NCI-H146 treated with DMSO at 0.1 percent for 48 hours (cell line): ENCODE data around the gene HRAS.
"Not testable (repeated sequence)": the region's sequence is repeated elsewhere in the genome, so short reads cannot be mapped to it uniquely, and the experiment has no call there.

ENCODE experiments used
- DNase-seq: peaks from one replicate; lab custom pipeline; 2025; ENCODE audit not compliant: unreplicated experiment; lab: John Stamatoyannopoulos, UW

HRAS gene

DNA sequence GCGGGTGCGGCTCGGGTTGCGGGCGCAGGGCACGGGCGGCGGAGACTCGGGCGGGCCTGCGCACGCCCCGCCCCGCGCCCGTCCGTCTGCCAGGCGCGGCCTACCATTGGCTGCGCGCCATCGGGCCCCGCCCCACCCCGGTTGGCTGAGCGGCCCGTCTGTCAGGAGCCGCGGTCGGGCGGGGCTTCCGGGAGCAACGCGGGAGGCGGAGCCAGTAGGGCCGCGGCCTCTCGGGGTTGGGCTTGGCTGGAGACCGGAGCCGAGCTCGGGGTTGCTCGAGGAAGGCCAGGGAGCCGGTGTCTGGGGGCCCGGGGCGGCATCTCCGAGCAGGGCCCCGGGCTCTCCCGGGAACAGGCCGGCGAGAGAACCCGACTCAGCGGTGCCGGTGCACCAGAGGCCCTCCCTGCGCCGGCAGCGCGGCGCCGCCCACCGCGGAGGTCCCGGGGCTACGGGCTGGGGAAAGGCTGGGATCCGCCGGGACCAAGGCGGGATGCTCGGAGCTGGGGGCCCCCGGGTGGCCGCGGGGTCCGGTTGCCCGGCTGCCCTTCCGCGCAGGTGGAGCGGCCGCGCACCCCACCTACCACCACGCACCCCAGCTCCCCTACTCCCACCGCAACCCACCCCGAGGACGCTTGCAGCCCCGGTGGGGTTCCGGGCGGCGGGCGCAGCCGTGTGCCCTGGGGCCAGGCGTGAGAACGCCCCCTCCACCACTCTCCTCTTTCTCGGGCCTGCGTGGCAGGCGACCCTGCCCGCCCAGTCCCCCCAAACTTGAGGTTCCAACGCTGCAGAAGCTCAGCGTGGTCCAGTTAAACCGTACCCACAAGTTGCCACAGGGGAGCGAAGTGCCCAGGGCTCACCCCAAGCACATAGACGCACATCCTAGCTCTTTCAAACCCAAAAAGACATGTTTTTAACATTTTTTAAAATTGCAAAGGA, at the start of gene HRAS:
Gene HRAS, minus strand, starts transcription at position 58 of the 936 bp plus-strand sequence.
- peak; percentile 78 for DNase-seq

DNA sequence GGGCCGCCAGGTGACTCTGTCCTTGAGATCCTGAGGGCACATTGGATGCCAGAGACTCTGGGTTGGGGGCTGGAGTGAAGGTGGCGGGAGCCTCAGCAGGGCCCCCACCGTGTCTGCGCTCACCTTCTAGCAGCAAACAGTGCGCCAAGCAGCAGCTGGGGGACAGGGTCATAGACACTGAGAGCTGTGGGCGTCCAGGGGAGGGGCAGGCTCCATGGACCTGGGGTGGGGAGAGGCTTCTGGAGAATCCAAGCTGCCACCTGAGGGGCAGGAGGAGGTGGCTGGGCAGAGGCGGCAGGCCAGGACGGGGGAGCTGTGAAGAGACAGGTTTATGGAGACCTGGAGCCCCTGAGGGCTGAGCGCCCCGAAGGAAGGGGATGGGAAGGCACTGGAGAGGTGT, 48.9 kb upstream of the HRAS start:
- no peak for DNase-seq

DNA sequence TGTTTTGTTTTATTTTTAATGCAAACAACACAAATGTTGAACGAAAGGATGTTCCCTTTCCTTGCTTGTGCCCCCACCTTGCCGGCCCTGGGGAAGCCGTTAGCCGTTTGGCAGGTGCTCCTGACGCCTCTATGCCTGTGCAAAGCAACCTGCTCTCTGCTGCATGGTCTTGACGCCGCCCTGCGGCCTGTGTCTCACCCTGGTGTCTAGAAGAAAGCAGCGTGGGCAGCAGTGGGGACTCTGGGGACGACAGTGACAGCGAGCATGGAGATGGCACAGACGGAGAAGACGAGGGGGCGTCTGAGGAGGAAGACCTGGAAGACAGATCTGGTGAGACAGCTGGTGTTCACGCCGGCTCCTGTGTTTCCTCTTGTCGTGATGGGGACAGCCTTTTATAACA, 46.4 kb upstream of the HRAS start:
- no peak for DNase-seq

DNA sequence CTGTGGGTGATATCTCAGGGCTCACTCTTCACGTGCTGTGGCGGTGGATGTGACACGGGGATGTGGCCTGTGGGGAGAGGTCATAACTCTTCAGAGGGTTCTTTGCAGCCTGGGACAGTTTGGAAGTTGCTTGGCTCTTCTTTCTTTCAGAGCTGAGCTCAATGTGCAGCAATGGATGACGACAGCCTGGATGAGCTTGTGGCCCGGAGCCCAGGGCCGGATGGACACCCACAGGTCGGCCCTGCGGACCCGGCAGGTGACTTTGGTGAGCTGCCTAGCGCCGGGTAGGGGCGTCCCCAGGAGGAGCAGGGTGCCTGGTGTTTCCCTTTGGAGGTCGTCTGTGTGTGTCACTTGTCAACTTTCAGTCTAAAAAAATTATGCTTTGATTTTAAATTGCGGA, 46.0 kb upstream of the HRAS start:
- DNase-seq = no peak

DNA sequence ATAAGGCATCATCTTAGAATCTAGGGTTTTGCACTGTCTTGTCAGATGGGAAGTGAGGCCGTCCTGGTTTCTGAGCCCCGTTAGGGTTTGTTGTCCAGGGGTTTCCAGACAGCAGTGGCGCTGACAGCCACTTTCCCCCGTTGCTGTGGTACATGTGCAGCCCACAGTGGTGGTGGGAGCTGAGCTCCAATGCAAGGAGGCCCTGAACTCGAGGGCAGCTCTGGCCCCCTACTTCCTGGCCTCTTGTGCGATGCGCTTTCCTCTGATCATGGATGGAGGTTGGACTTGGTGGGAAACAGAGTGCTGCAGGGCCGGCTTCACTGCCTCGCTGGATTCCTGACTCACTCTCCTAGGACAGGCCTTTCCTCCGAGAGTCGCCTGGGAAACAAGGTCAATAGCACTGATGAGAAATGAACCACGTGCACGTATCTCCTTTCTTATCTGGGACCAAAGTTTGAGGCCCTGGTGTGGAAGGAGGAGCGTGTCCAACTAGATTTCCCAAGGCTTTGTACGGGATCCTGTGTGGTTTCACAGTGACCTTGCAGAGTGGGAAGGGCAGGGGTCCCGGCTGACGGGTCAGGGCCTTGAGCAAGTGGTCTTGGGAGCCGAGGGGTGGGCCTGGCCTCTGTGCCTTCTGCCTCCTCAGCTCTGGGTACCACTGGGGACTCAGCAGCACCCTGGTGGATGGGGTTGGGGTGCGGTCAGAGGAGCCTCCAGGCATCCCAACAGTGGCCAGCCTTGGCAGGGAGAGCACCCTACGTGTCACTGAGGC, 44.6 kb upstream of the HRAS start:
- no peak for DNase-seq

DNA sequence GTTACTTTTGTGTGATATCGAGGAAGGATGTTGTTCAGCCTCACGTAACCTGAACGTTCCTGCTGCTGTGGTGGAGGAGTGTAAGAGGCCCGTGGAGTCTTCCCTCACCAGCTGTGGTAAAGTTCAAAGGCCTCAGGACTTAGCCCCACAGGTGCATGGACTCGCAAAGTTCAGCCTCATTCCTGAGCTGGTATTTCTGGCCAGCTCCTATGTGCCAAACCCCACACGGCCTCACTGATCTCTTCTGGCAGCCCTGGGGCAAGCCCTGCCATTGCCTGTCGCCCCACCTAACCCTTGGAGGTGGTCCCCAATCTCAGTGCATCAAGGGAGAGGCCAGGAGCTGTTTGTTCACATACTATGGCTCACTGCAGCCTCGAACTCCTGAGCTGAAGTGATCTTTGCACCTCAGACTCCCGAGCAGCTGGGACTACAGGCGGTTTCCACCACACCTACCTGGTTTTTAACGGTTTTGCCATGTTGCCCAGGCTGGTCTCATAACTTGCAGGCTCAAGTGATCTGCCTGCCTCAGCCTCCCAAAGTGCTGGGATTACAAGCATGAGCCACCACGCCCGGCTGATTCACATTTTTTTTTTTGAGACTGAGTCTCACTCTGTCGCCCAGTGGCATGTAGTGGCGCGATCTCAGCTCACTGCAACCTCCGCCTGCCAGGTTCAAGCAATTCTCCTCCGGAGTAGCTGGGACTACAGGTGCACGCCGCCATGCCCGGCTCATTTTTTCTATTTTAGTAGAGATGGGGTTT, 43.1 kb upstream of the HRAS start:
- DNase-seq = no peak

DNA sequence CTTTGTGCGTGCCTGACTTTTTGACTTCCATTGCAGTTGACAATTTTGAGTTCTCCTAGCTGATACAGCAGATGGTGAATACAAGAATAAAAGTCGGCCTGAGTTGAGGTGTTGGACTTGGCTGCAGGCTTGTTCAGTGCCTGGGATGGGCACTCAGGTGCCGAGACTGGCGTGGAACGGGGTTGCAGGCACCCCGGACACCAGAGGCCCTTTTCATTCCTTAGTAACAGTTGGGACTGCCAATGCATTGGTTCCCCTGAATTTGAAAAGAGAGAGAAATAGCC, 42.2 kb upstream of the HRAS start:
- DNase-seq = no peak

DNA sequence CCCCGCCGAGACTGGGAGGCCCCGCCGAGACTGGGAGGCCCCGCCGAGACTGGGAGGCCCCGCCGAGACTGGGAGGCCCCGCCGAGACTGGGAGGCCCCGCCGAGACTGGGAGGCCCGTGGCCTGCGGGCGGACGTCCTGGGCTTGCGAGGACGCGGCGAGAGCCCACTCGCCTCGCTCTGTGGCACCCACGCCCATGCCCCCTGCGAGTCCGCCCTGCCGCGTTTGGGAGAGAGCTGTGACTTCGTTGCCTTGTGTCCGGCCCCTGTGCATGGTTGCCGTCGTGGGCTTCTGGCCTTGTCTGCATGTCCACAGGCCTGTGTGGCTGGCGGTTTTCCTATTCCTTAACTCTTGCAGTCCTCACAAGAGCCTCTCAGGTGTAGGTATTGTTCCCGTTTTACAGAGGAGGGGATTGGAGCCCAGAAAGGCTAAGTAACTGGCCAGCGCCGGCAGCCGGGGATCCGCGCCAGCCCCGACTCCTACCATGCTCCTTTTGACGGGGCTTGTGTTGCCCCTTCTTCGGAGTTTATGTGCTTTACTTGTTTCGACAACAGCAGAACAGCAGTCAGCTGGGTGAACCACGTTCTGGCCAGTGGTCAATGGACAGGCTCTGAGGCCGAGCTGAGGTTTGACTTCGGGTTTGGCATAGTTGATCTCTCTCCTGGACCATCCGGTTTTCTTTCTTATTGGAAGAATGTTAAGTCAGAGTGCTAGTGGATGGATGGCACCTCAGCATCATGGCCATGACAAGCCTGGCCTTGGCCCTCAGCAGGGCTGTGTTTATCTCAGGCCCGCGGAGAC, 41.6 kb upstream of the HRAS start:
- DNase-seq = no peak

DNA sequence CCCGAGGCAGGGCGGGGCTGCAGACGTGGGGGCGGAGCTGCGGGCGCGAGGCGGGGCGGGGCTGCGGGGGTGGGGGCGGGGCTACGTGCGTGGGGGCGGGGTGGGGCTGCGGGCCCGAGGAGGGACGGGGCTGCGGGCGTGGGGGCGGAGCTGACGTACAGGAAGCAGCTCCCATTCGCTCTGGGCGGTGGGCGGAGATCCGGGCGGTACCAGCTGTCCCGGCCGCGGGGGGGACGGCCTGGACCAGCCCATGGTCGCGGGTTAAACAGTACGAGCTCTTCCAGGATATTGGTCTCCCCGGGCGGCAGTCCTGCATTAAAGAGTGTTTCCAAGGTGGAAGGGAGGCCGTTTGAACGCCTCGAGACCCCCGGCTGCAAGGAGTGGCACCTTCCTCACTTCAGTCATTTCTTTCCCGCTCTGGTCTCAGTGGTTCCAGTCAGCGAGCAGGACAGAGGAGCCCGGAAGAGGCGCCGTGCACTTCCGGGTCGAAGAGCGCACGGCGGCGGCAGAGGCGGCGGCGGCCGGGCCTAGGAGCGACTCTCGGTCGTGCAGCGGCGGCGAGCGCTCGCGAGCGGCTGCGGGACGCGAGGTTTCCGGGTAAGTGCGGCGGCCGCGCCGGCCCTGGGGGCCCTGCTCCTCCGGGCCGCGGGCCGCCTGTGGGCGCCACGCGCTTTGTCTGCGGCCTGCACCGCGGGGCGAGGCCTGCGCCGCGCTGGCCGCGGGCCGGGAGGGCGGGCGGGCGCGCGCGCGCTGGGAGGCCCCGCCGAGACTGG, 40.8 kb upstream of the HRAS start, which contains the start of gene PHRF1:
Gene PHRF1, plus strand, starts transcription at position 475 of the 773 bp plus-strand sequence. CDS start 5,043 bp downstream, outside the sequence.
- DNase-seq = peak; percentile 92

DNA sequence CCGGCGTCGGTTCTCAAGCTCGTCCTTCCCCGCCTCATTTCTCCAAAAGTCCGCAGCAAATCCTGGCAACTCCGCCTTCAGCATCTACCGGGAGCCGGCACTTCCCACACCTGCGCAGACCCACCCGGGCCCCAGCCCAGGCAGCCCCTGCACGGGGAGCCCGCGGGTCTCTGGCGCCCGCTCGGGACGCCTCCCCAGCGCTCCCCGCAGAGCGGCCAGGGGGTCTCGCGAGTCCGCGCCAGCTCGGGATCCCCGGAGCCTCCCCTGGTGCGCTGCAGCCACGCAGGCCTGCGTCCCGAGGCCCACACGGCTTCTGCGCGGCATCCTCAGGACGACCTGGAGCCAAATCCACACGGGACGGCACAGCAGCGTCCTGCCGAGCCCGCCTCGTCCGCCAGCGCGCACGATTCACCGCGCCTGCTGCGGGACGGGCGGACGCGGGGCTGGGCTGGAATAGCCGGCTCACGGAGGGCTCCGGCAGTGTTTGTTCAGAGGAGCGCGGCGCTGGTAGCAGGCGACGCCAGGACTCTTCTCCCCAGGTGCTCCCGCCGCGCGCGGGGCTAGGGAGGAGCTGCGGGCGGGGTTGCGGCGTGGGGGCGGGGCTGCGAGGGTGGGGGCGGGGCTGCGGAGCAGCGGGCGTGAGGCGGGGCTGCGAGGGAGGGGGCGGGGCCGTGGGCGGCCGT, 40.1 kb upstream of the HRAS start:
- DNase-seq = peak; percentile 62

DNA sequence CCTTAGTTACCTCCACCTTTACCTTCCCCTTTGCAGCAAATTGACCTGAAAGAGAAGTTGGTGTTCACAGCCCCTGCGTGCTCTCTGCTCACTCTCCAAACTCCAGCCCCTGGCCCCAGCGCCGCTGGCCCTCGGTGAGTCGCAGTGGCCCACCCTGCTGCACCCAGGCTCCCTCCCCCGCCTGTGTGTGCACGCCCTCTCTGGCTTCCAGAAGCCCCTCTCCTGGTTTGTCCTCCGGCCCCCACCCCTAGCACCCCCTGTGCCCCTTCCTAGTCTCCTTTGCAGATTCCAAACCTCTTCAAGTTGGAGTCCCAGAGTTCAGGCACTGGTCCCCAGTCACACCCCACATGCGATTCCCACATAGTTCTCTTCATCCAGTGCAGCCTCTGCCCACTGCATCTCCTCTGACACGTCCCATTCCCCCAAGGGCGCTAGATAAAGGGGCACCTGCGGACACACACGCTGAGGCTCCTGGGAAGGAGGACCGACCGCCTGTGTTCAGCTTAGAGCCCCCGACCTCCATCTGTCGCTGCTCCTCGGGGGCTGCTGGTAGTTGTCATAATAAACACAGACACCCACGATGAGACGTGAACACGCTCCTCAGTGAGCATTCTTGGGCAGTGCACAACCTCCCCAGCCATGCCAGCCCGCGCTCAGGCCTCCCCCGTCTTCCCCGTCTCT, 39.4 kb upstream of the HRAS start:
- DNase-seq = no peak

DNA sequence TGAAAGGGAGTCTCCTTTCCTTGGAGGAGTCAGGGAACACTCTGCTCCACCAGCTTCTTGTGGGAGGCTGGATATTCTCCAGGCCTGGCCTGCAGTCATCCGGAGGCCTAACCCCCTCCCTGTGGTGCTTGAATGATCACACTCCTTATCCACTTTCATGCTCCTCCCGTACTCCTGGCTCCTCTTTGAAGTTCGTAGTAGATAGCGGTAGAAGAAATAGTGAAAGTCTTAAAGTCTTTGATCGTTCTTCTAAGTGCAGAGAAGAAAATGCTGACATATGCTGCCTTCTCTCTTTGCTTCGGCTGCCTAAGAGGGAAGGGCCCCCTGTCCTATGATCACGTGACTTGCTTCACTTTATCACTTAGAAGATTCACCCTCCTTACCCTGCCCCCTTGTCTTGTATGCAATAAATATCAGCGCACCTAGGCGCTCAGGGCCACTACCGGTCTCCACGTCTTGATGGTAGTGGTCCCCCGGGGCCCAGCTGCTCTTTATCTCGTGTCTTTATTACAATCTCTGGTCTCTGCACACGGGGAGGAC, 38.7 kb upstream of the HRAS start:
- DNase-seq = not testable (repeated sequence)

DNA sequence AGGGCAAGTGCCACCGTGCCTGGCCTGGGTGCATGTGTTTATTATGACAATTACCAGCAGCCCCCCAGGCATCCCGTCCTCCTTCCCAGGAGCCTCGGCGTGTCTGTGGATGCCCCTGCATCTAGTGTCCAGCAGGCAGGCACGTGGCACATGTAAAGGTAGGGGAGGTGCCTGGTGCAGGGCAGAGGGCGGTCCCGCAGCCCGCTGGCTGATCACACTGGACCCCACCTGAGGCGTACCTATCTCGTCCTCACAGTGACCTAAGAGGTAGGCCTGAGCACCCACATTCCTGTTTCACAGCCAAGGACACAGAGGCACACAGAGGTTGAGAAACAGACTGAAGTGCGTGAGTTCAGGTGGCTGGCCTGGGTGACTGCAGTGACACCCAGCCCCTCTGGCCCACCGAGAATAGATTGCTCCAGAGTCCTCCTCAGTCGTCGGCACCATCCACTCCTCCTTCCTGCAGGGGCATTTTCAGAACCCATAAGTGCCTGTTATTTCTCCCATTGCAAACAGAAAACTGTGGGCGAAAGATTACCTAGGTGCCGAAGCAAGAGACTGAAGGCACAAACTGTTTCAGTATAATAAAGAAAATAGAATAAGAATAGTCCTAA, 37.9 kb upstream of the HRAS start:
- no peak for DNase-seq

DNA sequence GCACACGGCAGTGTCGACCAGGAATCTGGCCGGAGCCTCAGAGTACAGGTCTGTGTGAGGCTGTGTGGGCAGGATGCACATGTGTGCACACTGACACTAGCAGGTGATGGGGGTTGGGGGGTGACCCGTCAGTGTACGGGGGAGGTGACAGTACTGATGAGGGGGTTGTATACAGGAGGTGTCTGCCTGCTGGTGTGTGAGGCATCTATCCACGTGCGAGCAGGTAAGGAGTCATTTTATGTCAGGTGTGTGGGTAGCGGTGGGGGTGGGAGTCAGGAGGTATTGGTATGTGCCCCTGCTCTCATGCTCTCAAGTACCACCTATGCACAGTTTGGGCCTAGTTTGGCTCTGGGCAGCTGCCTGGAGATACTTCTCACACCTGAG, 36.4 kb upstream of the HRAS start:
- DNase-seq = no peak

DNA sequence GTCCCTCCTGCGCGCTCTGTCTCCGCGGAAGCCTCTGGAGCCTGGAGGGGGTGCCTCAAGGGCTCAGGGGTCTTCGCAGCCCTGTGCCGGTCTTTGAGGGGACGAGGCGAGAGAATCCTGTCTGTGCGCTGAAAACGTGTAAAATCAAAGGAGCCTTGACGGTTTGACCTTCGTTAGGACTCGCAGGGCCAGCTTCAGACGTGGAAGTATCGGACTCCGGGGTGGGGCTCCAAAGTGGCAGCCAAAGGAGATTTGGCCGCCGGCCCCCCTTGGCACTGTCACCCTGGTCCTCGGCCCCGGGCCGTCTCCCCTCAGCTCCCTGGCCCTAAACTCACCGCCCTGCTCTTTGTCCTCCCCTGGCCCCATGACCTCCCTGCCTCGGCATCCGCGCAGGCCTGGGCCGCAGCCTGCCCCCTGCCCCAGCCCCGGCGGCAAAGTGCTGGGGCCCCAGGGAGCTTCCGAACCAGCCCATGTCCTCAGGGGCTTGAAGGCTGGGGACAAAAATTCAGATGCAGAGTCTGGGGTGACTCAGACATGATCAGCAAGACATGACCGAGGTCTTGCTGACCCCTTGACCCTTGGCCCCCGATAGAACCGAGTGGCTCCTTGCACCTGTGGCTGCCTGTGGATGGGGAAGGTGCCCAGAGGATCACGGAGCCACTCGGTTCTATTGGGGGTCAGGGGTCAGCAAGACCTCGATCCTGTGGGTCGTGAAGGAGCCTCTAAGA, 33.9 kb upstream of the HRAS start:
- no peak for DNase-seq

DNA sequence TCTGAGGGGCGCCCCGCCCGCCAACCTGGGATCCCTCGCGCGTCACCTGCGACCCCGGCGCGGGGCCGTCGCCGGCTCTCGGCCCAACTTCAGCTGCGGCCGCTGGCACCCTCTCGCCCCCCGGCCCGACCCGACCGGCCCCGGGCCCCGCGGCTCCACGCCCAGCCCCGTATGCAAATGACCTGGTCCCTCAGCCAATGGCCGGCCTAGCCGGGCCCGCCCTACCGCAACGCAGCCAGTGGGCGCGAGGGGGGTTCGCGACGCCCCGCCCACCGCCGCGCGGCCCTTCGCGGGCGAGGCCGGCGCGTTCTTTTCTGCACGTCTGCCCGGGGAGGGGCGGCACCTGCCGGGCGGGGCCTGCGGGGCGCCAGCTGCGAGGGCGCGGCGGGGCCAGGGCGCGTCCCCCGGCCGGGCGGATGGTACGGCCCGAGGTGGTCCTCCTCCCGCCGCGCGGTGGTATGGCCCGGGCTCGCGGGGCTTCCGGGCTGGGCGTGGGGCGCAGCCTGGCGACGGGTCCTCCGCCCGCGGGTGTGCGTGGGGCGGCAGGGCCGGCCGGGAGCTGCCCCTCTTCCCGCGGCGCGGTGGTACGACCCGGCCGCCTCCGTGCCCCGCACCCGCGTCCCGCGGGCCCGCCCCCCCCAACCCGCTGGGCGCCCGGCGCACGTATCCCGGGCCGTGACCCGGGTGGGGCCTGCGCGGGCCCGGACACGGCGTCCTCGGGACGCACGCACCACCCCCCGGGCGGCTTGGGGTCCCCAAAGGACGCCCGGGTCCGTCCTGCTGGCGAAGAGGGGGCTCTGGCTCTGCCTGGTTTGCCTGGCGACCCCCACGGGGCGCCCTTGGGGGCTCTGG, 33.2 kb upstream of the HRAS start:
- peak; percentile 86 for DNase-seq
